NCI-H748 (cell line): ENCODE data around the gene CHN1.

Source experiments
- DNase-seq: peaks from one replicate; lab custom pipeline; 2025; ENCODE audit not compliant: unreplicated experiment; lab: John Stamatoyannopoulos, UW

Gene CHN1

DNA sequence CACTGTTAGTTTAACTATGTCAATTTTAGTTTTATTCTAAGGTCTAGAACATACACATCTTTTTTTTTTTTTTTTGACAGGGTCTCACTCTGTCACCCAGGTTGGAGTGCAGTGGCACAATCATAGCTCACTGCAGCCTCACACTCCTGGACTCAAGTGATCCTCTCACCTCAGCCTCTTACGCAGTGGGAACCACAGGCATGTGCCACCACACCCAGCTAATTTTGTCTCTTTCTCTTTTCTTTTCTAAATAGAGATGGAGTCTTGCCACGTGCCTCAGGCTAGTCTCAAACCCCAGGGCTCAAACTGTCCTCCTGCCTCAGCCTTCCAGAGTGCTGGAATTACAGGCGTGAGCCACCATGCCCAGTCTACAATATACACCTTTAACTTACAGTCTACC is 171.4 kb downstream of the CHN1 start:
- no peak for DNase-seq

DNA sequence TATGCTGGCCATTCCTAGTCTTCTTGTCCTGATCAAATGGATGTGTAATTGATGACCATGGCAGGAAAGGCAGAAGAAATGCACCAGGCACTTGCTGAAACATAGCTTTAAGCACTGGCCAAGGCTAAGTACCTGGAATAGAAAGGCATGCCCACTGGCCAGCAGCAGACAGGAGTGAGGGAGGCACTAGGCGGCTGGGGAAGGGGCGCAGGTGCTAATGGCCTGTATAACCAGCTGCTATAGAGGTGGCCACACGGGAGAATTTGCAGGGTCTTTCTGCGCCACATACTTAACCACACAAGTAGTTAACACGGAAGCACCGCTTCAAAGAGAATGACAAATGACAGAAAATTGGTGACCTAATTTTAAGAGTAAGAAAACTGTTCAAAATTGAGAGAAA is 174.6 kb downstream of the CHN1 start:
- DNase-seq = no peak

DNA sequence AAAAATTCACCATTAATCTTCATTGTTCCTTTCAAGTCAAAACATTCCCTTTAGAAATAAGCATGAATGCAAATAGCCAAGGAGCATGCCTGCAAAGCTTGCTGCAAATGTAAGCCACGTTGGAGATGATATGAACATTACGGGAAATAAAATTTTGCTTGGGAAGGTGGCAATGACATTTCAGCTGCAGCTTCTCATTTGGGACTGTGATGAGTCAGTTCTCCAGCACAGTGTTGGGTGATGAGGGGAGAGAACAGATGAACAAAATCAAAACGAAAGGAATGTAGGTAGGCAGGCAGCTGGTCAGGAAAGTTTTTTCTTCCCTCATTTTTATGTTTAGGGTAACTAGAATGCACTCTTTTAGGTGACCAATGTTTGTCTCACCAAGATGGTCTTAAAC is 175.6 kb downstream of the CHN1 start:
- no peak for DNase-seq

DNA sequence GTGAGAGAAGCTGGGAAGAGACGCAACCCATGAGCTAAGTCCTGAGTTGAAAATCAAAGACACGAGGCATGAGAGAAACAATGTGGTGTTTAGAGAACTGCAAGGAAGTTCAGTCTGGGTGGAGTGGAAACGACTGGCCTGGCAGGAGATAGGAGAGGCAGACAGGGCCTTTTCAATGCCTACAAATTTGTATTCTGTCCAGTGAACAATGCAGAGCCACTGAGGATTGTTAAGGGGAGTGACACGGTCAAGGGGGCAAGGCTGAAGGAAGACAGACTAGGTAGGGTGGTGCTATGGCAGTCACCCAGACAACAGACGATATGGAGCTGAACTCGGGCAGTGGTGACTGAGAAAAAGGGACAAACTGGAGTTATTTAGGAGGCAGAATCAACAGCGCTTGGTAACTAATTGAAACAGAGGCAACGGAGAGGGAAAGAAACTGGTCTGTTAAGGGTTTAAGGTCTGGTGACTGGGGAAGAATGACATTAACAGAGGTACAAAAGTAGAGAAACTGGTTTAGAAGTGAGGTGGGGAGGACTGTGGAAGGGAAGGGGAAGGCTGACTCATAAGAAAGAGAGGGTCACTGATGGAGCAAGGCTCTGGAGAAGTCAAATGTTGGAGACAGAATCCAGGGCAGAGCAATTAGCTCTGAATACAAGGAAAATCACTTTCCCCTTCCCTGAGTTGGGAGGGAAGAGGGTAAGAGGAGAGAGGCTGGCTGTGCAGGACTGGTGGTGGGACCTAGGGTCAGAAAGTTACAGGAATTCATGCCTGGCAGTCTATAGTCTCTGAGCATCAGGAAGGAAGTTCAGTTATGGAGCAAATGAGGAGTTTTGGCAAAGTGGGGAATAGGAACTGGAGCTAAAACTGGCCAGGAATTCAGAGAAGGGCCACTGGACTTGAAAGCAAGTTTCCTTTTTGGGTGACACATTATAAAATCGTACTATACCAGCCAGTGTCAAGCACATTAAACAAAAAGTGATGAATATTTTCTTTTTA is 177.5 kb downstream of the CHN1 start:
- no peak for DNase-seq

DNA sequence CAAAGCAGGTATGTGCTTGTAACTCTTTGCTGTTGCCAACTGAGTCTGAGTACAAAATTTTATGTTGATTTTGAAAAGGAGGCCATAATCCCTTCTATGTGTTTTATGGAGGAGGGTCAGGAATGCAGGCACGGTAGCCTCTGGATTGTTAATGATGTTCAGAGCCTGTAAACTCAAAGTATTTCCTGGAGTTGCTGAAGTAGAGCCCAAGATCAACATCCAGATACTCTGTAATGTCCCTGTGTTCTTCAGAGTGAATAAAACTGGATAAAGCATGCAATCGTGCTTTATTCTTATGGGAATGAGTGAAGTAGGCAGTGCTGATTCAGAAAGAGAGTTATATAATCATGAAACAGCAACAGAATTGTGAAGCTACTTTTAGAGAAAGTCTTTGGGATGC is 179.1 kb downstream of the CHN1 start:
- DNase-seq = no peak

DNA sequence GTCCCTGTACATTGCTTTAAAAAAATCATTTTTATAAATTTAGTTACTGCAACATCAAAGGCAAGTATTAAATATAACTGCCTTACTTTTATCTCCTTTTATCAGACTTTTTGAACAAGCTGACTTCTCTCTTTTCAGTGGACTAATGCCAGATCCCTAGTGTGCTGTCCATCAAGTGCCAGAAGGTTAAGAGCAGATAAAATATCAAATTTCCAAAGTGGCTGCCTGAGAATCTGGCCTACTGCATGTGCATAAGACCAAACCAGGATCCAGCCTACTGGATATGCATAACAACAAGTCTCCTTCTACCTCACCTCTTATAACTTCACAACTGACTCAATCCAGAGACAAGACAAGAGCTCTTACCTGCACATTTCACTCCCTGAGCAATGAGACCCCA is 181.1 kb downstream of the CHN1 start:
- DNase-seq = no peak

DNA sequence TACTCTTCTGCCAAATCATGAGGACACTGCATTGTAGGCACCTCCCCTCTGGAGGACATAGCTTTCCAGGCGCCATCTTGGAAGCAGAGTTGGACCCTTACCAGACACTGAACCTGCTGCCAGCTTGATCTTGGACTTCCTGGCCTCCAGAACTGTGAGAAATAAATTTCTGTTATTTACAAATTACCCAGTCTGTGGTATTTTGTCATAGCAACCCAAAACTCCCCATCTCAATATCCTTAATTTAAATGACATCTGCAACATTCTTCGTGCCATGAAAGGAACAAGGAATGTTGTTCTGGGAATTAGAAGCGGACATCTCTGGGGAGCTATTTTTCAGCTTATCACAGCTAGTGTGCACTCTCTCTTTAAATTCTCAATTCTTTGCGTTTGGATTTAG is 183.6 kb downstream of the CHN1 start:
- DNase-seq = no peak

DNA sequence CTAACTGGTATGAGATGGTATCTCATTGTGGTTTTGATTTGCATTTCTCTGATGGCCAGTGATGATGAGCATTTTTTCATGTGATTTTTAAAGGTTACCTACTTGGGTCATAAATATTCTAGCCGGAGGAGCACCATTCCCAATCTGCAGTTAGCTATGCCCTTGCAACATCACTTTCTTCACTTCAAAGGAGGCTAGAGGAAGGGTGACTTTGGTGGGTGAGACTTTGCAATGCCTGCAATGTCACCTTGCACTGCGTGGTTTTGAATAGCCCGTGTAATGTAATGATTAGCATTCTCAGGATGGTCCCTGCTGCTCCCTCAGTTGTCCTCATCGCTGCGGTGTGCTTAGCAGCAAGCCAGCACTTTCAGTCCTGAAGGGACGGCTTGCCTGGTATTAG is 184.8 kb downstream of the CHN1 start:
- no peak for DNase-seq

DNA sequence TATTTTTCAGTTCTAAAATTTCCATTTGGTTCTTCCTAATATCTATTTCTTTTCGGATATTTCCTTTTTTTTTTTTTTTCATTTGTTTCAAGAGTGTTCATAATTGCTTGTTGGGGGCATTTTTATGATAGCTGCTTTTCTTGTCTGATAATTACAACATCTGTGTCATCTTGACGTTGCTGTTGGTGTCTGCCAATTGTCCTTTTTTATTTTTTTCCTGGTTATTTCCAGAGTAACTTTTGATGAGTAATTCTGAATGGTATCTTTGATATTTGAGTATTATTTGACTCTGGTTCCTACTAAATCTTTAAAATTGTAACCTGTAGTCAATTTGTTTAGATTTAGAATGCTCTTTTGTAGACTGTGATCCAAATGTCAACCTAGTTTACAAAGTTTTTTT is 189.7 kb downstream of the CHN1 start:
- DNase-seq = no peak

DNA sequence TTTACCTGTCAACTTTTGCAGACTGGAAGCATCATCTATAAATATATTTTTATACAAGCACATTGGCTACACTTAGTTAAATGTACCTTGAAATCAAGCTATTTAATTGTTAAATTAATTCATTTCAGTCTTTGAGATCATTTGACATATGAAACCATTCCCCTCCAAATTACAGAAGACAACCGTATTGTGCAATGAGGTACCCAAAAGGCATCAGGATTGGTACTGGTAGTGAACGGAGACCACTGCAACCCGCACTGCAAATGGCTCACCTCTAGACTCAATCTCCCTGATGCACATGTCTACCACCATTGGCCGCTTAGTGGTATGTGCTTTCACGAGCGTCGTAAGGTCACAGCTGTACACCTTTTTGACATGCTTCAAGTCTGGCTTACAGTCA is 193.1 kb downstream of the CHN1 start:
- no peak for DNase-seq

DNA sequence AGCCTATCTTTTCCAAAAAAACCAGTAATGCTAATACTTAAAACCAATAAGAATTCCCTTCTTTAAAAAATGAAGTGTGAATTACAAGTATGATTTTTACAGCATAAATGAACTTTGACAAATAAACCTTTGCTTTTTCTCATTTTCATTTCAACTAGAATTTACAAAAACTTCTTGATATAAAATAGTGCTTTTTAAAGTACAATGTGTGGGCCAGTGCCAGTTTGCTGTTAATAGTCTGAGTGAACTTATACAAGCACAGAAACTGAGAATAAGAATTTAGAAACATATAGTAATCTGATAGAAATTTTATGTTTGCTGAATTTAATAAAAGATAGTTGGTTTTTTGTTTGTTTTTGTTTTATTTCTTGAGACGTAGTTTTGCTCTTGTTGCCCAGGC is 197.2 kb downstream of the CHN1 start:
- DNase-seq = no peak

DNA sequence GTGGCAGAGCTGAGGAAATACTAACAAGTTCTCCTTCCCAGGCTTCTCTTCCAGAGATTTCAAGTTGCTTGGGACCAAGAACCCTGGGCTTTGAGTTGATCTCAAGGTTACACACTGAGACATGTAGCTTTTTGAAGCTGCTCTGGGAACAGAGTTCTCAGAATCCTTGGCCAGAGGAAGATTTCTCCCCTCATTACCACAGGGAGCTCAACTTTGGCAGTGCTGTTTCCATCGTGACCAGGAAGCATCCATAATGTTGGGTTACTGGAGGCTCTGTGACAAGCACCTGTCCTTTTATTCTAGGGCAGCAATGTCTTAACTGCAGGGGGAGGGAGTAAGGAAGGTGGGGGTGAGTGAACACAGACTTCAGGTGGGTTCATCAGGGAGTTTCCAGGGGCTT is 199.4 kb downstream of the CHN1 start:
- DNase-seq = no peak

DNA sequence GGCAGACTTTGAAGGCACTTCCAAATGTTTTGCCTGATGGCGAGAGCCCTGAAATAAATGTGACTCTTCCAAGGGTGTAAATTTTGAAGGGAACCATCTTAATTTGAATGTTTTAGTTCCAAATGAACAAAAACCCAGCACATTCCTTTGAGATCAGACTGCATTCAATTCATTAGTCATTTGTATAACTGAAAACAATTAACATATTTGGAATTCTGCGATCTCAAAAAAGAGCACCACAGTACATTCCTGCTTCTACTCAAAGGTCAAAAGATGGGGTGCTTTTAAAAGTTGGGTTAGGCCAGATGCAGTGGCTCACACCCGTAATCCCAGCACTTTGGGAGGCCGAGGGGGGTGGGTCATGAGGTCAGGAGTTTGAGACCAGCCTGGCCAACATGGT is 202.7 kb downstream of the CHN1 start:
- no peak for DNase-seq

DNA sequence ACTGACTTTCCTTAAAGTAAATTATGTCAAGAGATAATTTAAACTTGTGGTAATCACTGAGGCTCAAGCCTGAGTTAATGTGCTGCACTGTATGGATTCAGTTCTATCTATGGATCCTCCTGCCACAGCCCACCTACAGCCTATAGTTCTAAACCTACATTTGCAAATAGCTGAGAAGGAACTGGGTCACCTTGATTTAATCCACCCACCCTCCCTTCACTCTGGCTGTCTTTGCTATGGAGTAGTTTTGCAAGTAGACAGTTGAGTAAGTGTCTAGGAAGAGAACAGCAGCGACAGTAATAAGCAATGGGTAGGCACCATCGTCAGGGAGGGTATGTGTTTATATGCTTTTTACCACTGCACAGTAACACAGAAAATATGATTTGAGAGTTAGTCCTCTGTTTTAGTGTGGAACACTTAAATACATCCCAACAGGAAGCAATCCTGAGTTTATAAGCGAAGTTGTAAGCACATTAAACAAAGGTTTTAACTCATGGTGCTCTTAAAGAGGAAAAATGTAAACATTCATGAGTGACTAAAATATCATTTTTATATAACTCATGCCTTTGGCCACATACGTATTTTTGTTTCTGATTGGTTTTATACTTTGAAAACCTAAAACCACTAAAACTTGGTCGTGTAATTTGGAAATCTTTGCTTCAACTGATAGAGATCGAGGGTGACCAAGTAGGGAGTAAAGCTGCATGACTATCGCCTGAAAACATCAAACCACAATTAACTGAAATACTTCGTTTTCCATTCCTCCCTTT is 204.6 kb downstream of the CHN1 start:
- DNase-seq = no peak

DNA sequence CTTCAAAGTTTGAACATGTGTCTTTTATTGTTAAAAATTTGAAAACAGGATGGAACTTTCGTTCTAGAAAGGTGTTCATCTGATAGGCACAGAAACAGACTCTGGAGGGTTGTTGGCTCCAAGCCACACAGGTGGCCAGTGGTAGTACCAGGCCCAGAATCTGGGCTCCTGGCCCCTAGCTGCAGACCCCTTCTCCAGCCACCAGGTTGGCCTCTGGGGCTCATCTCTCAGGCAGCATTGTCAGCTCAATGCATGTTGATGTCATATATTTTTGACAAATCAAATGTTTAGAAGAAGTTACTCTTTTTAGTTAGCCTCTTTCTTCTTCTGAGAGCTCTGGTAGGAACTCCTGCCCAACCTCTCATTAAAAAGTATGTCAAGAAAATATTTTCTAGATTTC is 206.4 kb downstream of the CHN1 start:
- no peak for DNase-seq

DNA sequence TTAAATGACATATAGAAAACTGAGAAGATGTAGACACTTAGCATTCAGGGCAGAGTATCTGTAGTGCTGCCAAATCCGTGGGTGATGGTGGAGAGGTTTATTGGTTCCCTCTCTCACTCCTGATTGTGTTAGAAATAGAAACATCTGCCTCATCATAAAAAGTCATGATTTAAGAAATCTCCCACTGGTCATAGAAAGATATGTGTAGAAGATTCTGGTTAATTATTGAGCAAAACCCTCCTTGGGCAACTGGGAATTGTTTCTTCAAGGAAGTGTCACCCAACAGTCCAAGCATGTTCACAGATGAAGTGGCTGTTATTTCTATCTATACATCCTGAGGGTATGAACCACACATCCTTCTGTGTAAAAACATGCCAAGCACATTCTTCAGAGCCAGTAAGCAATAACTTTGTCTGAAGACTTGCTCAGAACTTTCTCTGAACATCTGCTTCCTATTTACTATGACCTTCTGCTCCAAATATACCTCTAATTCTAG is 207.4 kb downstream of the CHN1 start:
- no peak for DNase-seq

DNA sequence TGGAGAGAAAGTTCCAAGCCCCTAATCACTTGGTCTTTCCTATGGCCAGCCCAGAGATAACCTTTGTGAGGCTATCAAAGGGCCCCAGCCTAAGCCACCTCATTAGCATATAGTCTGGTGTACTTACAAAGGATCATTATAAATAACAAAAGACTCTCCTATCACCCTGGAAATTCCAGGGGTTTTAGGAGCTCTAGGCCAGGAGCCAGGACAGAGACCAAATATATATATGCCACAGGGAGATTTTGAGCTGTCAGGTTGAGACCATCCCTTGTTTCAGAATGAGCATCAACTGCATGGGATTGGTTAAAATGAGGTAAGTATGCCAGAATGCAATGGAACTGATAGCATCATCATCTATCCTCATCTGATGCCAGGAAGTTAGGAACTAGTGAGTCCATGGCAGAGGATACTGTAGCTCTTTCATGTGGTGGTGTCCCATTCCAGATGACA is 208.8 kb downstream of the CHN1 start:
- no peak for DNase-seq

DNA sequence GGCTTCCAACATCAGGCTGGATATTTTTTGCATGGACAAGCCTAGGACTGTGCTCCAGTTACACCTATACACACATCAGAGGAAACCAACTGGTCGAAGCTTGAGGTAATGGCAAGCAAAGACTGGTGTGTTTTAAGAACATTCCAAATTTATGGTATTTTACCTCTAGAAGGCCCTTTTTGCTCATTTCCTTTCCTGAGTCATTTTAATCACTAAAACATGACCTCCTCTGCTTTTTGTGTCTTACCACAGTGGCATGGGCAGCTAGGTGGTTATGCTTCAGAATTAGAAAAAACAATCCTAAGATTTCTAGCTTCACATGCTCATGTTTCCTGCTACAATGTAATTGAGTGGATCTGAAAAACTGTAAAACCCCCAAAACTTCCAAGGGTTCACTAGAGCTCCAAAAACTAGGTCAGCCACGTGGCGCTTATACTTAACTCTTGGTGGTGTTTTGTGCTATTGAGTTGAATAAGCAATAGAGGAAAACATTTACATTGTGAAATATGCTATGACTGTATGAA is 210.3 kb downstream of the CHN1 start:
- no peak for DNase-seq

DNA sequence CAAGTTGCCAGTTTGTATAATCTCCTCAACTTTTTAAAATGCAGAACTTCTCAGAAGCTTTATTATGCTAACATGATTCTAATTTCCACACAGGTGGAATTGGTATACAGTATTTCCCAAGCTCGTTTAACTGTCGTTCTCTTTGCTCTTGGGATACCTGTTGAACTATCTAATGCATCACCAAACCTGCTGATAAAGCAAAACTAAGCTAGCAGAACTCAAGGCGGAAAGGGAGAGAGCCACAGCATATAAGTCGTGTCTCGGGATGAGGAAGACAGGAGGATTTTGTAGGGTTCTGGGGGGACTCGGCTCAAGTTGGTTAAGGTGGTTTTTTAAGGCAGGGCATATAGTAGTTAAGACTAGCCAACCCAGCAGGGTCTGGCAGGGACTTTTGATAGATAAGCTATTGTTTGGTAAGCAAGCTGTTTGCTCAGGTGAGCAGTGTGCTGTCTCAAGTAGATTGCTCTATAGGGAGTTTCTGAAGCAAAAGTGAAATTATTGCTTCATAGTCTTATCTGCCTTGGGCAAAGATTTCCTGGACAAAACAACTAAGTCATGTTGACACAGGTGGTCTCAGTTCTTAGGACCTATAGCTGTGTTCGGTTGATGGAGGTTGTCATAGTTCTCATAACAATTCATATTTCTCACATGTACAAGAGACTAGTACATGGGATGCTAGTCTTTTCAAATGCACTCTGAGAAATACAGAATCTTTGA is 212.7 kb downstream of the CHN1 start:
- DNase-seq = no peak

DNA sequence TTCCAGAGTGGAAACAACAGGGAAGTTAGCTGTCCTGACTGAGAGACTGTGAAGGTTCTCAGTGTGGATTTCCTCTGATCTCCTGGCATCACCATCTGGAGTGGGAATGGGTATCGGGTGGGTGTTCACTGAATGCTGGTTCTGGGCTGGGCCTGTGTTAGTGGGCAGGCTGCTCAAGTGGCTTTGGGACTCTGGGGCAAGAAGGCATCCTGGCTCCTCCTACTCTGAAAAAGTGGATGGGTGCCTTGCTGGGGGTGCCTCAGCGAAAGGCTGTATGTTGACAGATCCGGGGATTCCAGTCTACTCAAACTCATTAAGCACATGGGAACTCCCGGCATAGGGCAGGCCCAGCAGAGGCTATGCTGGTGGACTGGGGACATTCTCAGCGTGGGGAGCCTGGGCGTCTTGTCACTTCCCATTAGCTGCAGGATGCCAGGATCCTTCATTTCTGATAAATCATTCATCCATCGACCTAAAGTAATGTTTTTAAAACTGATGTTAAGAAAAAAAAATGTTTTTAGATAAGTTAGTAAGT is 213.4 kb downstream of the CHN1 start:
- no peak for DNase-seq

DNA sequence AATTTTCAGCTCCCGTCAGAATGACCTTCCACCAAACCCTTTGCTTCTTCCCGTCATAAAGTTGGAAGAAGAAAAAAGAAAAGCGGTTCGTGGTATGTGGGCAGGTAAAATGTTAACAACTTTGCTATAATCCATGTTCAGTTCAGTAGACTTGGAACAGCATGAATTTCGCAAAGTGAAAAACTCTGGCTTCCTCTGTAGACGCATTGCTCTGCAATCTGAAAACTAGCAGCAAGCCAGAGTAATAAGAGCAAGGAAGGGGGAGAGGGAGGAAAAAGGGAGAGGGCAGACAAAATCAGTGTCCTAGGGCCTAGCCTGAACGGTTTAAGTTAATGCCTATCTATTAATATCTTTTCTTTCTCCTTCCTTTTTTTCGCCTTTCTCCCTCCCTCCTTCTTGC is 214.2 kb downstream of the CHN1 start:
- no peak for DNase-seq
